Measurements from ENCODE around the gene PAK1IP1.

PAK1IP1 gene

GRCh38 chr6:10692965-10693538 is 1.7 kb upstream of the PAK1IP1 start:
- TF ChIP-seq CTCF (IDR thresholded peaks at IDR 0.05; ENCODE audit: insufficient read depth, low read length) = no peak
- TF ChIP-seq POLR2AphosphoS5 (IDR thresholded peaks at IDR 0.05; ENCODE audit: low read depth) = no peak
- no peak for TF ChIP-seq SPI1 (IDR thresholded peaks at IDR 0.05; ENCODE audit: borderline replicate concordance, low read depth)
- TF ChIP-seq GABPA (IDR thresholded peaks at IDR 0.05; ENCODE audit: low read depth) = no peak
- TF ChIP-seq, protein P1, sequence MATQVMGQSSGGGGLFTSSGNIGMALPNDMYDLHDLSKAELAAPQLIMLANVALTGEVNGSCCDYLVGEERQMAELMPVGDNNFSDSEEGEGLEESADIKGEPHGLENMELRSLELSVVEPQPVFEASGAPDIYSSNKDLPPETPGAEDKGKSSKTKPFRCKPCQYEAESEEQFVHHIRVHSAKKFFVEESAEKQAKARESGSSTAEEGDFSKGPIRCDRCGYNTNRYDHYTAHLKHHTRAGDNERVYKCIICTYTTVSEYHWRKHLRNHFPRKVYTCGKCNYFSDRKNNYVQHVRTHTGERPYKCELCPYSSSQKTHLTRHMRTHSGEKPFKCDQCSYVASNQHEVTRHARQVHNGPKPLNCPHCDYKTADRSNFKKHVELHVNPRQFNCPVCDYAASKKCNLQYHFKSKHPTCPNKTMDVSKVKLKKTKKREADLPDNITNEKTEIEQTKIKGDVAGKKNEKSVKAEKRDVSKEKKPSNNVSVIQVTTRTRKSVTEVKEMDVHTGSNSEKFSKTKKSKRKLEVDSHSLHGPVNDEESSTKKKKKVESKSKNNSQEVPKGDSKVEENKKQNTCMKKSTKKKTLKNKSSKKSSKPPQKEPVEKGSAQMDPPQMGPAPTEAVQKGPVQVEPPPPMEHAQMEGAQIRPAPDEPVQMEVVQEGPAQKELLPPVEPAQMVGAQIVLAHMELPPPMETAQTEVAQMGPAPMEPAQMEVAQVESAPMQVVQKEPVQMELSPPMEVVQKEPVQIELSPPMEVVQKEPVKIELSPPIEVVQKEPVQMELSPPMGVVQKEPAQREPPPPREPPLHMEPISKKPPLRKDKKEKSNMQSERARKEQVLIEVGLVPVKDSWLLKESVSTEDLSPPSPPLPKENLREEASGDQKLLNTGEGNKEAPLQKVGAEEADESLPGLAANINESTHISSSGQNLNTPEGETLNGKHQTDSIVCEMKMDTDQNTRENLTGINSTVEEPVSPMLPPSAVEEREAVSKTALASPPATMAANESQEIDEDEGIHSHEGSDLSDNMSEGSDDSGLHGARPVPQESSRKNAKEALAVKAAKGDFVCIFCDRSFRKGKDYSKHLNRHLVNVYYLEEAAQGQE (IDR thresholded peaks at IDR 0.05; ENCODE audit: insufficient replicate concordance, low read depth) = no peak
- Histone ChIP-seq H3K27ac (replicated peaks) (peak overlapping the region; percentile 99), H3K4me3 (replicated peaks; ENCODE audit: insufficient read depth, low read length) (peak overlapping the region; percentile 85), H3K27me3 (ENCODE audit: insufficient read depth, poor library complexity, severe bottlenecking) (no peaks in the 10 kb centered on the region)
- no peak for DNase-seq (ENCODE audit: low read depth in 1 of 2, low spot score in 1 of 2)

GRCh38 chr6:10695086-10695657 is 400 bp downstream of the PAK1IP1 start:
- DNase-seq (ENCODE audit: low read depth in 1 of 2, low spot score in 1 of 2) = no peak
- no peak for TF ChIP-seq CTCF (IDR thresholded peaks at IDR 0.05; ENCODE audit: insufficient read depth, low read length)
- TF ChIP-seq POLR2AphosphoS5 (IDR thresholded peaks at IDR 0.05; ENCODE audit: low read depth) = no peak
- no peak for TF ChIP-seq GABPA (IDR thresholded peaks at IDR 0.05; ENCODE audit: low read depth)
- TF ChIP-seq, protein P1 (IDR thresholded peaks at IDR 0.05; ENCODE audit: insufficient replicate concordance, low read depth) = no peak
- TF ChIP-seq SPI1 (IDR thresholded peaks at IDR 0.05; ENCODE audit: borderline replicate concordance, low read depth) = no peak
- H3K4me3 ChIP-seq (replicated peaks; ENCODE audit: insufficient read depth, low read length) = peak overlapping the region; percentile 85
- no peaks in the 10 kb centered on the region for H3K27me3 ChIP-seq (ENCODE audit: insufficient read depth, poor library complexity, severe bottlenecking)
- peak overlapping the region; percentile 99 for H3K27ac ChIP-seq (replicated peaks)

GRCh38 chr6:10696655-10697054 is 1.9 kb downstream of the PAK1IP1 start:
- TF ChIP-seq GABPA (IDR thresholded peaks at IDR 0.05; ENCODE audit: low read depth) (no peak), CTCF (IDR thresholded peaks at IDR 0.05; ENCODE audit: insufficient read depth, low read length) (no peak), POLR2AphosphoS5 (IDR thresholded peaks at IDR 0.05; ENCODE audit: low read depth) (no peak), SPI1 (IDR thresholded peaks at IDR 0.05; ENCODE audit: borderline replicate concordance, low read depth) (no peak)
- TF ChIP-seq, protein P1 (IDR thresholded peaks at IDR 0.05; ENCODE audit: insufficient replicate concordance, low read depth) = no peak
- Histone ChIP-seq H3K27me3 (ENCODE audit: insufficient read depth, poor library complexity, severe bottlenecking) (no peaks in the 10 kb centered on the region), H3K27ac (replicated peaks) (no peak overlapping the region), H3K4me3 (replicated peaks; ENCODE audit: insufficient read depth, low read length) (no peak overlapping the region)
- DNase-seq (ENCODE audit: low read depth in 1 of 2, low spot score in 1 of 2) = no peak
